ENCODE data around the gene GAB2.

GRCh38 chr11:78341841-78342240 is 75.8 kb downstream of the GAB2 start:
- TF ChIP-seq, protein P1, sequence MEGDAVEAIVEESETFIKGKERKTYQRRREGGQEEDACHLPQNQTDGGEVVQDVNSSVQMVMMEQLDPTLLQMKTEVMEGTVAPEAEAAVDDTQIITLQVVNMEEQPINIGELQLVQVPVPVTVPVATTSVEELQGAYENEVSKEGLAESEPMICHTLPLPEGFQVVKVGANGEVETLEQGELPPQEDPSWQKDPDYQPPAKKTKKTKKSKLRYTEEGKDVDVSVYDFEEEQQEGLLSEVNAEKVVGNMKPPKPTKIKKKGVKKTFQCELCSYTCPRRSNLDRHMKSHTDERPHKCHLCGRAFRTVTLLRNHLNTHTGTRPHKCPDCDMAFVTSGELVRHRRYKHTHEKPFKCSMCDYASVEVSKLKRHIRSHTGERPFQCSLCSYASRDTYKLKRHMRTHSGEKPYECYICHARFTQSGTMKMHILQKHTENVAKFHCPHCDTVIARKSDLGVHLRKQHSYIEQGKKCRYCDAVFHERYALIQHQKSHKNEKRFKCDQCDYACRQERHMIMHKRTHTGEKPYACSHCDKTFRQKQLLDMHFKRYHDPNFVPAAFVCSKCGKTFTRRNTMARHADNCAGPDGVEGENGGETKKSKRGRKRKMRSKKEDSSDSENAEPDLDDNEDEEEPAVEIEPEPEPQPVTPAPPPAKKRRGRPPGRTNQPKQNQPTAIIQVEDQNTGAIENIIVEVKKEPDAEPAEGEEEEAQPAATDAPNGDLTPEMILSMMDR (IDR thresholded peaks at IDR 0.05; ENCODE audit: borderline replicate concordance, extremely low read depth, low read length, poor library complexity, severe bottlenecking) = no peak
- TF ChIP-seq EZH2 (IDR thresholded peaks at IDR 0.05; ENCODE audit: borderline replicate concordance, low read depth, low read length, severe bottlenecking) = no peak

Data from DND-41 (cell line).